Measurements from ENCODE around the gene GRID2IP. TPM values are rescaled to one million over a fixed set of nuclear protein-coding genes. Genes with fewer than 3 reads are reported as not detected.
A peak's percentile ranks its signal among the peaks of the same experiment; 100 is the strongest.
"Not testable (repeated sequence)": the region's sequence is repeated elsewhere in the genome, so short reads cannot be mapped to it uniquely, and the experiment has no call there.

Gene GRID2IP
- total and polyA plus RNA-seq, 7 donors, result 0.23 to 0.39 TPM; not detected in 5

DNA sequence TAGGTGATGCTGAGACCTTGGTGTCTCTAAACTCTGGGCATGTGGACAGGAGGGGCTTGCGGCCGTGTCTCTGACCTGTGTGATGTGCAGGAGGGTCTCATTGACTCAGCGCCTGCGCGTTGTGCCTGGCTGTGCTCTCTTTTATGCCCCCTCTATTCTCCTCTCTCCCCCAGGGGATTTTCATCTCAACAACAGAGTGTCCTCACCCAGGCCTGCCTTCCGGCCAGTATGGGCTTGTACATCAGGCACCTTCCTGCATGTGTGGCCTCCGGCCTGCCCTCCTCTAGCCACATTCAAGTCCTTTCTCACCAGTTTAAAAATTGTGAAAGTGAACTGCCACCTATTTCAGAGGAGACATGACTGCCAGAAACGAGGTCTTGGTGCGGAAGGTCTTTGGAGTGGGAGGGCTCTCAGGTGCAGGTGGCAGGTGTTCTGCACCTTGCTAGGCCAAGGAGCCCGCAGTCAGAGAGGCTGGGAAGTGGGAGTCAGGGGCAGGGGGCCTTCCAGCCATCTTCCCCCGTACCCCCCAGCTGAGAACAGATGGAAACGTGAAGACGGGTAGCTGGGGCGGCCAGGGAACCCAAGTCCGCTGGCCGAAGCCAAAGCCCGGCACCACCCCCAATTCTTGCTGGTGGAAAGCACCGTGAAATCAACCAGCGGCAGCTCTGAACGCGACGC, 38.0 kb upstream of the GRID2IP start:
- Histone ChIP-seq H3K4me1 (peaks cover 0 to 22% (median 18%) of the 10 kb centered on the region in 4 donors), H3K27me3 (no peaks in the 10 kb centered on the region), H3K9me3 (no peaks in the 10 kb centered on the region), H3K36me3 (peaks cover 0 to 76% (median 28%) of the 10 kb centered on the region in 4 donors), H3K4me3 (peak overlapping the region in 3 of 4 donors; percentile 72 to 97 (median 81)), H3K27ac (peak overlapping the region; percentile 85 to 93 (median 87))
- TF ChIP-seq CTCF (IDR thresholded peaks at IDR 0.05) (peak in 1 of 4 experiments; percentile 23), EP300 (IDR thresholded peaks at IDR 0.05) (no peak), POLR2AphosphoS5 (IDR thresholded peaks at IDR 0.05) (no peak), POLR2A (IDR thresholded peaks at IDR 0.05) (no peak)
- DNase-seq, result peak; percentile 65
- intact Hi-C loops (cut with DNase I), result loop anchor here (5.0 kb wide), 1 partner anchor 118 kb away; the partner anchor contains the start of gene ZNF12
- WGBS, 2 donors, result 42 to 52% methylated on average over 22 of the region's 22 CpGs

DNA sequence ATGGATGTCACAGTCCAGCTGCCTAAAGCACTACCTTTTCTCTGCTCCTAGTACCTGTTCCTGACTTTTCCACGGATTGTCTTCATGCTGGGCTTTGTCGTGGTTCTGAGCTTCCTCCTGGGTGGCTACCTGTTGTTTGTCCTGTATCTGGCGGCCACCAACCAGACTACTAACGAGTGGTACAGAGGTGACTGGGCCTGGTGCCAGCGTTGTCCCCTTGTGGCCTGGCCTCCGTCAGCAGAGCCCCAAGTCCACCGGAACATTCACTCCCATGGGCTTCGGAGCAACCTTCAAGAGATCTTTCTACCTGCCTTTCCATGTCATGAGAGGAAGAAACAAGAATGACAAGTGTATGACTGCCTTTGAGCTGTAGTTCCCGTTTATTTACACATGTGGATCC, 37.3 kb upstream of the GRID2IP start:
- Histone ChIP-seq H3K4me1 (peaks cover 0 to 22% (median 18%) of the 10 kb centered on the region in 4 donors), H3K27ac (no peak overlapping the region), H3K36me3 (peaks cover 0 to 76% (median 27%) of the 10 kb centered on the region in 4 donors), H3K9me3 (no peaks in the 10 kb centered on the region), H3K27me3 (no peaks in the 10 kb centered on the region), H3K4me3 (no peak overlapping the region)
- TF ChIP-seq POLR2AphosphoS5 (IDR thresholded peaks at IDR 0.05) (no peak), EP300 (IDR thresholded peaks at IDR 0.05) (no peak), POLR2A (IDR thresholded peaks at IDR 0.05) (no peak), CTCF (IDR thresholded peaks at IDR 0.05) (no peak)
- intact Hi-C loops (cut with DNase I), result loop anchor here (5.0 kb wide), 1 partner anchor 119 kb away; the partner anchor contains the start of gene ZNF12
- DNase-seq, result no peak
- 86 to 90% methylated on average over 9 of the region's 9 CpGs for WGBS, 2 donors

DNA sequence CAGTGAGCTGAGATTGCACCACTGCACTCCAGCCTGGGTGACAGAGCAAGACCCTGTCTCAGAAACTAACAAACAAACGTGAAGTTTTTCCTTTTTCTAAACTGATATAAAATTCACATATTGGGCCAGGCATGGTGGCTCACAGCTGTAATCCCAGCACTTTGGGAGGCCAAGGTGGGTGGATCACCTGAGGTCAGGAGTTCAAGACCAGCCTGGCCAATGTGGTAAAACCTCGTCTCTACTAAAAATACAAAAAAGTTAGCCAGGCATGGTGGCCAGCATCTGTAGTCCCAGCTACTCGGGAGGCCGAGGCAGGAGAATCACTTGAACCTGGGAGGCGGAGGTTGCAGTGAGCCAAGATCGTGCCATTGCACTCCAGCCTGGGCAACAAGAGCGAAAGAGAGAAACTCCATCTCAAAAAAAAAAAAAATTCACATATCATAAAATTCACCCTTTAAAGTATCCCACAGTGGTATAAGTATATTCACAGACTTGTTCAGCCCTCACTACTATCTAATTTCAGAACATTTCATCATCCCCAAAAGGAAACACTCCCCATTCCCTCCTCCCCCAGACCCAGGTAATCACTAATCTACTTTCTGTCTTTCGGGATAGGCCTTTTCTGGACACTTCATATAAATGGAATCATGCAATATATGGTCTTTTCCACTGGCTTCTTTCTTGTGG, 34.6 kb upstream of the GRID2IP start:
- H3K4me3 ChIP-seq, H3K9me3 ChIP-seq, H3K27ac ChIP-seq, DNase-seq, H3K27me3 ChIP-seq: not testable (repeated sequence)
- Histone ChIP-seq H3K4me1 (peaks cover 0 to 11% (median 9%) of the 10 kb centered on the region in 4 donors), H3K36me3 (peaks cover 9 to 82% (median 38%) of the 10 kb centered on the region in 4 donors)
- 95 to 96% methylated on average over 8 of the region's 8 CpGs for WGBS, 2 donors
- intact Hi-C loops (cut with DNase I), result loop anchor here (5.0 kb wide), 1 partner anchor 121 kb away; the partner anchor contains the start of gene ZNF12

GRCh38 chr7:6579446-6579845, 28.2 kb upstream of the GRID2IP start:
- no peaks in the 10 kb centered on the region for H3K9me3 ChIP-seq
- no peak overlapping the region for H3K27ac ChIP-seq
- intact Hi-C loops (cut with DNase I), result no loop called here
- no peaks in the 10 kb centered on the region for H3K27me3 ChIP-seq
- no peak for TF ChIP-seq POLR2AphosphoS5 (IDR thresholded peaks at IDR 0.05)
- H3K4me1 ChIP-seq, result peaks cover 0 to 11% (median 6%) of the 10 kb centered on the region in 4 donors
- no peak overlapping the region for H3K4me3 ChIP-seq
- WGBS, 2 donors, result 96 to 97% methylated on average over 4 of the region's 4 CpGs
- no peak for DNase-seq
- H3K36me3 ChIP-seq, result peaks cover 9 to 59% (median 29%) of the 10 kb centered on the region in 4 donors

DNA sequence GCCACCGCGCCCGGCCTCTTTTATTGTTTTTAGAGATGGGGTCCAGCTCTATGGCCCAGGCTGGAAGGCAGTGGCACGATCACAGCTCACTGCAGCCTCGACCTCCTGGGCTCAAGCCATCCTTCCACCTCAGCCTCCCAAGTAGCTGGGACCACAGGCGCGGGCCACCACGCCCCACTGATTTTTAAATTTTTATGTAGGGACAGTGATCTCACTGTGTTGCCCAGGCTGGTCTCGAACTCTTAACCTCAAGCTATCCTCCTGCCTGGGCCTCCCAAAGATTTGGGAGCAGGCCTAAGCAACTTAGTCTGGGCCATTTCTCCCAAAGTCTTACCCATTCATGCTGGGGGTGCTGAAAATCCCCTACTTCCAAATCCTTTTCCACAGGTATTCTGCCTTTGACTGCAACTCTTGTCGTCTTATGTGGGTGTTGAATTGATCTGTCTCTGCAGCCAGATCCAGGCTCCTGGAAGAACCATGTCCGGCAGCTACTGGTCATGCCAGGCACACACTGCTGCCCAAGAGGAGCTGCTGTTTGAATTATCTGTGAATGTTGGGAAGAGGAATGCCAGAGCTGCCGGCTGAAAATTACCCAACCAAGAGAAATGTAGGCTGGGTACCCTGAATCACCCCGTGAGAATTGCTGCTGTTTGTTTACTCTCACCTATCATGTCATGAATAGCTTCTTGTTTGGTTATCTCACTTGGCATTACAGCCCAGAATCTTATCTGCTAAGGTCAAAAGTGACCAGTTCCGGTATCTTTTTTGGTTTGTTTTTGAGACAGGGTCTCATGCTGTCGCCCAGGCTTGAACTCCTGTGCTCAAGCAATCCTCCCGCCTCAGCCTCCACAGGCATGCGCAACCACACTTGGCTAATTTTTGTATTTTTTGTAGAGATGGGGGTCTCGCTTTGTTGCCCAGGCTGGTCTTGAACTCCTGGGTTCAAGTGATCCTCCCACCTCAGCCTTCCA, 27.1 kb upstream of the GRID2IP start:
- intact Hi-C loops (cut with DNase I), result no loop called here
- 74 to 91% methylated on average over 18 of the region's 18 CpGs for WGBS, 2 donors
- H3K27ac ChIP-seq, result peak overlapping the region; percentile 93 to 97 (median 95)
- no peak for TF ChIP-seq POLR2AphosphoS5 (IDR thresholded peaks at IDR 0.05)
- no peak for TF ChIP-seq CTCF (IDR thresholded peaks at IDR 0.05)
- no peak for TF ChIP-seq EP300 (IDR thresholded peaks at IDR 0.05)
- TF ChIP-seq POLR2A (IDR thresholded peaks at IDR 0.05), result no peak
- H3K4me3 ChIP-seq, result peak overlapping the region; percentile 67 to 77 (median 72)
- peaks cover 0 to 11% (median 6%) of the 10 kb centered on the region in 4 donors for H3K4me1 ChIP-seq
- no peaks in the 10 kb centered on the region for H3K27me3 ChIP-seq
- H3K9me3 ChIP-seq, result no peaks in the 10 kb centered on the region
- H3K36me3 ChIP-seq, result peaks cover 9 to 48% (median 25%) of the 10 kb centered on the region in 4 donors
- no peak for DNase-seq

Data from sigmoid colon (tissue), 7 donors.